Activated CD8-positive, alpha-beta memory T cell treated with anti-CD3 and anti-CD28 coated beads for 24 hours (primary cell): ENCODE measurements around the gene MDH1B.
"Not testable (repeated sequence)": the region's sequence is repeated elsewhere in the genome, so short reads cannot be mapped to it uniquely, and the experiment has no call there.

Experiments
- DNase-seq: peaks from one replicate; pipeline ENCODE4 v3.0.0-alpha.2; 2020

Gene MDH1B

GRCh38 chr2:206765242-206766056 lies at the start of gene MDH1B, which contains the start of gene FASTKD2:
TSS of gene MDH1B (minus strand) at chr2:206765328. CDS start at chr2:206765271, 57 bp downstream.
TSS of gene FASTKD2 (plus strand) at chr2:206765606. CDS start at chr2:206766694, 1,088 bp downstream.
- peak; percentile 93 for DNase-seq

GRCh38 chr2:206814498-206814897 lies 49.4 kb upstream of the MDH1B start:
- no peak for DNase-seq

- DNase-seq: not testable (repeated sequence)
These were observed 47.3 kb upstream of the MDH1B start for GRCh38 chr2:206812471-206812870.

GRCh38 chr2:206807624-206808023 lies 42.5 kb upstream of the MDH1B start:
- not testable (repeated sequence) for DNase-seq

GRCh38 chr2:206805887-206806607 lies 40.9 kb upstream of the MDH1B start:
- no peak for DNase-seq

- DNase-seq: no peak
These were observed 39.2 kb upstream of the MDH1B start for GRCh38 chr2:206804326-206804725.

- no peak for DNase-seq
These were observed 37.8 kb upstream of the MDH1B start for GRCh38 chr2:206802654-206803514.

GRCh38 chr2:206801418-206802189 lies 36.5 kb upstream of the MDH1B start:
- no peak for DNase-seq

- DNase-seq: peak; percentile 68
These were observed 35.6 kb upstream of the MDH1B start for GRCh38 chr2:206800506-206801417.

- DNase-seq: no peak
These were observed 34.0 kb upstream of the MDH1B start for GRCh38 chr2:206799083-206799482.

- DNase-seq: no peak
These were observed 32.9 kb upstream of the MDH1B start for GRCh38 chr2:206798000-206798399.

- no peak for DNase-seq
These were observed 32.2 kb upstream of the MDH1B start for GRCh38 chr2:206797376-206797775.

GRCh38 chr2:206792645-206793044 lies 27.5 kb upstream of the MDH1B start:
- no peak for DNase-seq

- DNase-seq: no peak
These were observed 25.3 kb upstream of the MDH1B start for GRCh38 chr2:206790311-206790935.

GRCh38 chr2:206784559-206785353 lies 19.6 kb upstream of the MDH1B start:
- DNase-seq: no peak

GRCh38 chr2:206783718-206784117 lies 18.6 kb upstream of the MDH1B start:
- DNase-seq: no peak

- no peak for DNase-seq
These were observed 15.5 kb upstream of the MDH1B start for GRCh38 chr2:206780671-206781070.

- DNase-seq: no peak
These were observed 11.3 kb upstream of the MDH1B start for GRCh38 chr2:206776432-206776831.

GRCh38 chr2:206774871-206775270 lies 9.7 kb upstream of the MDH1B start:
- no peak for DNase-seq
